Adrenal gland (tissue), 19 donors: Measurements from ENCODE around the gene CTBP1. TPM values are rescaled to one million over a fixed set of nuclear protein-coding genes. Genes with fewer than 3 reads are reported as not detected.

Experiments
- DNase-seq, 7 donors: peaks; one replicate each; pipeline ENCODE4 v3.0.0-alpha.2; 2019 to 2020
- H3K27ac ChIP-seq, 5 donors: fragments of 200-600 bp; sonication (generic) in 4 of 5; 1 replicate in 3 of 5; 2 replicates in 2 of 5; pipeline versions ENCODE4 v1.5.1 to v1.8.0; 2016 to 2020; ENCODE audit warnings: mild to moderate bottlenecking in 1 of 5
- H3K27me3 ChIP-seq: fragments of 200-600 bp; 2 replicates; pipeline ENCODE4 v1.8.0; 2021
- H3K36me3 ChIP-seq, 2 donors: fragments of 200-600 bp; replicated peaks in 1 of 2; 1 replicate in 1 of 2; 2 replicates in 1 of 2; pipeline versions ENCODE4 v1.5.1 to v1.8.0; 2018 to 2022
- H3K4me1 ChIP-seq, 2 donors: fragments of 200-600 bp; replicated peaks in 1 of 2; 1 replicate in 1 of 2; 2 replicates in 1 of 2; pipeline versions ENCODE4 v1.5.1 to v1.8.0; 2018 to 2021
- H3K4me3 ChIP-seq, 4 donors: fragments of 200-600 bp; sonication (generic) in 3 of 4; one replicate each; pipeline ENCODE4 v1.5.1; 2016 to 2018
- H3K9me3 ChIP-seq, 3 donors: fragments of 200-600 bp; sonication (generic) in 1 of 3; replicated peaks in 1 of 3; 1 replicate in 2 of 3; 2 replicates in 1 of 3; pipeline versions ENCODE4 v1.5.1 to v1.8.0; 2016 to 2021
- POLR2A ChIP-seq, 2 donors: fragments of 450-650 bp; IDR thresholded peaks; one replicate each; pipeline ENCODE4 v1.6.1; 2017; ENCODE audit warnings: antibody characterized with exemption in 2 of 2, mild to moderate bottlenecking in 2 of 2, moderate library complexity in 1 of 2
- WGBS, 4 donors: extraction: QIAGEN DNeasy Blood & Tissue Kit in 2 of 4; methylation state at CpG; one replicate each; pipeline versions ENCODE4 v1.1.5 to v1.1.7; 2013 to 2017; 5-methylcytosine and 5-hydroxymethylcytosine counted together
- intact Hi-C, 2 donors: fragments of 100-400 bp; cut with DNase I; formaldehyde crosslinking; loops; one replicate each; pipeline versions ENCODE4 v1.14.1 to v1.15.0; 2022 to 2023
- long read RNA-seq, 10 donors: library from polyadenylated mRNA in 3 of 10; unstranded in 2 of 10; stranded (forward) in 1 of 10; transcript quantifications; one replicate each; pipeline ENCODE4 v2.0.0 and lab custom pipeline, GENCODE V29; 2021 to 2026
- polyA plus RNA-seq, 3 donors: library from polyadenylated mRNA; stranded (reverse); fragments of 200-250 nt in 2 of 3; fragments of 350-450 nt in 1 of 3; fragmentation: Illumina TruSeq in 1 of 3; extraction: RNeasy Lipid Tissue Mini Kit (QIAGEN cat#74804) in 1 of 3; gene quantifications; one replicate each; pipeline ENCODE4 v1.2.3, GENCODE V29; 2013 to 2014
- total RNA-seq, 9 donors: library from RNA; depleted of rRNA in 4 of 9; stranded (reverse); fragments of >200 nt in 4 of 9; fragments of 120-200 nt in 1 of 9; fragmentation: NEBNext Ultra II Directional in 1 of 9; extraction: Animal tissue kit (Norgen Biotek cat#: 25700) in 1 of 9; gene quantifications; one replicate each; pipeline versions ENCODE4 v1.1.0 to v1.2.4, GENCODE V29; 2013 to 2023
- TF ChIP-seq, protein P1 (sequence below), 6 experiments: fragments of 450-650 bp in 4 of 6; fragments of 200-600 bp in 2 of 6; sonication (generic) in 1 of 6; IDR thresholded peaks; 1 replicate in 5 of 6; 2 replicates in 1 of 6; pipeline versions ENCODE4 v1.5.1 to v1.8.0; 2016 to 2021; ENCODE audit warnings: antibody characterized with exemption in 6 of 6, mild to moderate bottlenecking in 2 of 6, moderate library complexity in 1 of 6
- donor health status: healthy with polysubstance abuse.
- donor health status: Bipolar disorder and iron deficiency.
- donor health status: DM: yes; HTN: yes; CAD: no.
- donor health status: DM: no; HTN: no; CAD: no.
- donor health status: DM: no; HTN: no; CAD: no.
- donor health status: DM: yes; HTN: yes; CAD: no.

CTBP1 gene
- 100 to 1,000 TPM in 8 of 9 donors, 10 to 100 TPM in 1; 69.5 to 293 (median 163) TPM for total RNA-seq
- polyA plus RNA-seq, result 100 to 1,000 TPM in 2 of 3 donors, 10 to 100 TPM in 1; 45.7 to 172 (median 145) TPM
- long read RNA-seq, donor 1, transcript CTBP1-203 (10 exons, 2,467 nt), result major isoform, 14 of 38 reads
- long read RNA-seq, donor 1, partial matches to known transcripts, result 22 of 38 reads
- long read RNA-seq, donor 1, other reads (novel, unspliced or antisense), result 0 of 38 reads
- long read RNA-seq, donor 2, transcript CTBP1-203 (10 exons, 2,467 nt), result major isoform, 9 of 25 reads
- long read RNA-seq, donor 2, partial matches to known transcripts, result 11 of 25 reads
- long read RNA-seq, donor 2, other reads (novel, unspliced or antisense), result 0 of 25 reads
- long read RNA-seq, donor 3, partial matches to known transcripts, result 21 of 25 reads
- long read RNA-seq, donor 3, other reads (novel, unspliced or antisense), result 0 of 25 reads
- long read RNA-seq, donor 4, partial matches to known transcripts, result 2 of 24 reads
- long read RNA-seq, donor 4, other reads (novel, unspliced or antisense), result 21 of 24 reads
- long read RNA-seq, donor 5, transcript CTBP1-201 (9 exons, 2,297 nt), result minor isoform, 44 of 307 reads
- long read RNA-seq, donor 5, transcript CTBP1-203 (10 exons, 2,467 nt), result major isoform, 122 of 307 reads
- long read RNA-seq, donor 5, partial matches to known transcripts, result 19 of 307 reads
- long read RNA-seq, donor 5, other reads (novel, unspliced or antisense), result 121 of 307 reads
- long read RNA-seq, donor 6, partial matches to known transcripts, result 4 of 39 reads
- long read RNA-seq, donor 6, other reads (novel, unspliced or antisense), result 34 of 39 reads
- long read RNA-seq, donor 7, transcript CTBP1-203 (10 exons, 2,467 nt), result major isoform, 5 of 23 reads
- long read RNA-seq, donor 7, partial matches to known transcripts, result 14 of 23 reads
- long read RNA-seq, donor 7, other reads (novel, unspliced or antisense), result 0 of 23 reads
- long read RNA-seq, donor 8, transcript CTBP1-201 (9 exons, 2,297 nt), result minor isoform, 5 of 38 reads
- long read RNA-seq, donor 8, transcript CTBP1-203 (10 exons, 2,467 nt), result major isoform, 21 of 38 reads
- long read RNA-seq, donor 8, partial matches to known transcripts, result 0 of 38 reads
- long read RNA-seq, donor 8, other reads (novel, unspliced or antisense), result 11 of 38 reads
- long read RNA-seq, donor 9, partial matches to known transcripts, result 0 of 6 reads
- long read RNA-seq, donor 9, other reads (novel, unspliced or antisense), result 0 of 6 reads
- long read RNA-seq, donor 10, transcript CTBP1-203 (10 exons, 2,467 nt), result major isoform, 13 of 18 reads
- long read RNA-seq, donor 10, partial matches to known transcripts, result 0 of 18 reads
- long read RNA-seq, donor 10, other reads (novel, unspliced or antisense), result 0 of 18 reads

DNA sequence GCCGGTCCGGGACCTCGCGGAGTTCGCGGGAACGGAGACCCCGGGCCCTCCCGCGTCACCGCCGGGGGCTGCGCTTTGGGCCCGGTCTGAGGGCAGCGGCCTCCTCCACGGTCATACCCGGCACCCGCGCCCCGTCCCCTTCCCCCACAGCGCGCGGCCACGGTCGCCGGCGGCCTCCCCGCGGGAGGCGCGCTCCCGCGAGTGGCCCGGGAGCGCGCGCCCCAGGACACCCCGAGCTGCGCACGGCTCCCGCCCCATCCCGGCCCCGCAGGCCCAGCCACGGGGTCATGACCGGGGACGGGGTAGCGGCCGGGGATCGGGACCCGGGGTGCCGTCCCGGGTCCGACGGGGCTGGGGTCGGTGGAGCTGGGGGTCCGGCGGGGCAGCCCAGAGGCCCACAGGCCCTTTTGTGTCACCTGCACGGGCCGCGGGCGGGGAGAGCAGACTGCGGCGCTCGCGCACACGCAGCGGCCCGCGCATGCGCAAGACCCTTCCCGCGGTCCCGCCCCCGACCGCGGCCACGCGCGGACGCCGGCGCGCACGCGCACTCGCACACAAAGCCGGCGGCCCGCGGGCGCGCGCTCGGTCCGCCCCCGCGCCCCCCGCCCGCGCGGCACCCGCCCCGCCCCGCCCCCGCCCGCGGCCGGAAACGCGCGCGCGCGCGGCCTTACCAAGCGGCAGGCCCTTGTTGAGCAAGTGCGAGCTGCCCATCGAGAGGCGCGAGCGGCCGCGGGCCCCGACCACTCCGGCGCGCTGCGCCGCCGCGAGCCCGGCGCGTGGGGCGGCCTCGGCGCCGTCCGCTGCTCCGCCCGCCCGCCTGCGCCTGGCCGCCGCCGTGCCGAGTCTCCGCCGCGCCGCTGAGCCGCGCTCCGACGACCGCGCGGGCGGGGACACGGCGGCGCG is at the start of gene CTBP1:
CTBP1 (minus strand) TSS at position 886 of the 903 bp plus-strand sequence. CDS start 7,799 bp downstream, outside the sequence.
- H3K27me3 ChIP-seq, result no peaks in the 10 kb centered on the region
- H3K4me3 ChIP-seq, result peak within 1 kb of the TSS; percentile 19 to 83 (median 67)
- H3K27ac ChIP-seq, result peak within 1 kb of the TSS; percentile 90 to 99 (median 97)
- no peaks in the 10 kb centered on the region for H3K9me3 ChIP-seq
- H3K4me1 ChIP-seq, result peaks cover 26 to 47% of the 10 kb centered on the region in 2 donors
- DNase-seq, result peak; percentile 72 to 85 (median 76)
- intact Hi-C loops, result loop anchor here in 1 of 2 donors (5.0 kb wide), 2 partner anchors 81 to 104 kb away; no protein-coding TSS in a partner anchor
- no peaks in the 10 kb centered on the region for H3K36me3 ChIP-seq
- WGBS, 4 donors, result 0 to 2% methylated on average over 117 to 162 of the region's 163 CpGs; no CpG with 5 or more reads in 2 of the 4 donors
- TF ChIP-seq, protein P1, sequence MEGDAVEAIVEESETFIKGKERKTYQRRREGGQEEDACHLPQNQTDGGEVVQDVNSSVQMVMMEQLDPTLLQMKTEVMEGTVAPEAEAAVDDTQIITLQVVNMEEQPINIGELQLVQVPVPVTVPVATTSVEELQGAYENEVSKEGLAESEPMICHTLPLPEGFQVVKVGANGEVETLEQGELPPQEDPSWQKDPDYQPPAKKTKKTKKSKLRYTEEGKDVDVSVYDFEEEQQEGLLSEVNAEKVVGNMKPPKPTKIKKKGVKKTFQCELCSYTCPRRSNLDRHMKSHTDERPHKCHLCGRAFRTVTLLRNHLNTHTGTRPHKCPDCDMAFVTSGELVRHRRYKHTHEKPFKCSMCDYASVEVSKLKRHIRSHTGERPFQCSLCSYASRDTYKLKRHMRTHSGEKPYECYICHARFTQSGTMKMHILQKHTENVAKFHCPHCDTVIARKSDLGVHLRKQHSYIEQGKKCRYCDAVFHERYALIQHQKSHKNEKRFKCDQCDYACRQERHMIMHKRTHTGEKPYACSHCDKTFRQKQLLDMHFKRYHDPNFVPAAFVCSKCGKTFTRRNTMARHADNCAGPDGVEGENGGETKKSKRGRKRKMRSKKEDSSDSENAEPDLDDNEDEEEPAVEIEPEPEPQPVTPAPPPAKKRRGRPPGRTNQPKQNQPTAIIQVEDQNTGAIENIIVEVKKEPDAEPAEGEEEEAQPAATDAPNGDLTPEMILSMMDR (IDR thresholded peaks at IDR 0.05), result peak in 1 of 6 experiments; percentile 15
- TF ChIP-seq POLR2A (IDR thresholded peaks at IDR 0.05), result peak; percentile 45 to 64

DNA sequence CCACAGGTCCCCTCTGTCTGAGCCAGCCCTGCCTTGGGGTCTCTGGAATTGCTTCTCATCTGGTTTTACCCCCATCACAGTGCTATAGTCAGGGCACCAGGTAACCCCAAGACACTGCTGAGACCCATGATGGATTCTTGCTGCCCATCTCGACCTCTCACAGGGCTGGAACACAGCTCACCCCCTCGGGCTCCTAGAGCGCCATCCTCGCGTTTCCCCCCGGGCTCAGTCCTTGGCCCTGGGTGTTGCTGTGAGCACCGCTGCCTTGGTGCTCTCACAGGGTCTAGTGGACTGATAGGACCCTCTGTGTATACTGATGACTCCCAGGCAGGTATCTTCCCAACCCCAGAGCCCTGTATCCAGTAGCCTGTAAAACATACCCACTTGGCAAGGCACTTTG is 49.5 kb upstream of the CTBP1 start:
- H3K4me1 ChIP-seq, result peaks cover 12 to 50% of the 10 kb centered on the region in 2 donors

More for the DNA sequence above, 49.5 kb upstream of the CTBP1 start:
- Histone ChIP-seq H3K27ac (no peak overlapping the region), H3K9me3 (no peaks in the 10 kb centered on the region), H3K36me3 (peaks cover 0 to 21% of the 10 kb centered on the region in 2 donors), H3K4me3 (no peak overlapping the region), H3K27me3 (no peaks in the 10 kb centered on the region)
- DNase-seq, result peak in 1 of 7 donors; percentile 11
- intact Hi-C loops, result loop anchor here in 1 of 2 donors (10.0 kb wide), 1 partner anchor 46 kb away; the partner anchor contains the start of gene UVSSA
- TF ChIP-seq, protein P1 (IDR thresholded peaks at IDR 0.05), result no peak
- TF ChIP-seq POLR2A (IDR thresholded peaks at IDR 0.05), result no peak
- WGBS, 4 donors, result 92 to 97% (median 94%) methylated on average over 6 to 7 of the region's 7 CpGs
